ENCODE measurements around the gene AIFM3. TPM values are rescaled to one million over a fixed set of nuclear protein-coding genes. Genes with fewer than 3 reads are reported as not detected.
A peak's percentile ranks its signal among the peaks of the same experiment; 100 is the strongest.

The AIFM3 gene, protein sequence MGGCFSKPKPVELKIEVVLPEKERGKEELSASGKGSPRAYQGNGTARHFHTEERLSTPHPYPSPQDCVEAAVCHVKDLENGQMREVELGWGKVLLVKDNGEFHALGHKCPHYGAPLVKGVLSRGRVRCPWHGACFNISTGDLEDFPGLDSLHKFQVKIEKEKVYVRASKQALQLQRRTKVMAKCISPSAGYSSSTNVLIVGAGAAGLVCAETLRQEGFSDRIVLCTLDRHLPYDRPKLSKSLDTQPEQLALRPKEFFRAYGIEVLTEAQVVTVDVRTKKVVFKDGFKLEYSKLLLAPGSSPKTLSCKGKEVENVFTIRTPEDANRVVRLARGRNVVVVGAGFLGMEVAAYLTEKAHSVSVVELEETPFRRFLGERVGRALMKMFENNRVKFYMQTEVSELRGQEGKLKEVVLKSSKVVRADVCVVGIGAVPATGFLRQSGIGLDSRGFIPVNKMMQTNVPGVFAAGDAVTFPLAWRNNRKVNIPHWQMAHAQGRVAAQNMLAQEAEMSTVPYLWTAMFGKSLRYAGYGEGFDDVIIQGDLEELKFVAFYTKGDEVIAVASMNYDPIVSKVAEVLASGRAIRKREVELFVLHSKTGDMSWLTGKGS
- 2.6 to 3.4 TPM (median 2.8 TPM) in 3 replicates for total RNA-seq (2021)
- percentile 19 among the genes with signal in this experiment for Bru-seq, nascent RNA
- long read RNA-seq, experiment 1, partial matches to known transcripts = 1 of 3 reads
- long read RNA-seq, experiment 1, other reads (novel, unspliced or antisense) = 2 of 3 reads
- long read RNA-seq, experiment 2, partial matches to known transcripts = 0 of 3 reads
- long read RNA-seq, experiment 2, other reads (novel, unspliced or antisense) = 3 of 3 reads
- long read RNA-seq, experiment 3 = 0 reads

DNA sequence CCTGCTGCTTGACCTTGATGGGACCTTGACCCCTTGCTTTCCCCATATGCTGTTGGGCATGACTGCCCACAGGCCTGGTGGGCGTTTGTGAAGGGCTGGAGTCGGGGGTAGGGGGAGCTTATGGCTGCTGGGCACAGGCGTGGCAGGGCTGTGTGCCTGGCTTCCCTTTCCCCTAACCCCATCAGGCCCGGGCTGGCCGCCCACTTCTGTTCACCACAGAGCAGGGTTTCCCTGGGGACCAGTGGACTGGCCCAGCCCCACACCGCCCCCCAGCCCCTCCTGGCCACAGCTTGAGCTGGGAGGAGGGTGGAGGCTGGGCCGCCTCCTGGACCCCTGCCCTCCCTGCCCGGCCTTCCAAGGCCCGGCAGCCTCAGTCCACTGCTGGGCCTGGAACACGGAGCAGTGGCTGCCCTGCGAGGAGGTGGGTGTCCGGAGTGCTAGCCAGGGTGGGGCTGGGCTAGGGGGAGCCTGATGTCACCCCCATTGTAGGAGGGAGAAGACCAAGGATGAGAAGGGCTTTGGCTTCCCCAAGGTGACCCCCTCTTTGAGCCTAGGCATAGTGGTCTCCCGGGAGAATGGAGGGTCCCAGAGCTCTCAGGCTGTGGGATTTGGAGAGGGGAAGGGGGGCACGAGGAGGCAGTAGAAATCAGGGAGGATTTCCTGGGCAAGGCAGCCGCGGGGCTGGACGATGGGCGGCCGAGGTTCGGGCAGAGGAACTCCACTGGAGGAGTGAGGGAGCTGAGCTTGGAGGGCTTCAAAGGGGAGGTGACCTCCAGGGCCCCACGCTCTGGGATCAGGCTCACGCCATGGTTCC, at the start of gene AIFM3:
TSS of gene AIFM3 (plus strand) at position 373 of the 814 bp plus-strand sequence. CDS start 690 bp downstream, outside the sequence.
- Mint-ChIP-seq H3K4me1 (peaks cover 16% of the 10 kb centered on the region), H3K27me3 (ENCODE audit: low read depth) (peaks cover 79% of the 10 kb centered on the region), H3K4me3 (no peak within 1 kb of the TSS), H3K9me3 (no peaks in the 10 kb centered on the region), H3K36me3 (no peaks in the 10 kb centered on the region), H3K27ac (no peak within 1 kb of the TSS)
- no peak for TF ChIP-seq MYBL2 (CRISPR knock-in tag; IDR thresholded peaks at IDR 0.05)
- TF ChIP-seq TP53 (CRISPR knock-in tag; IDR thresholded peaks at IDR 0.05) = no peak
- TF ChIP-seq GRHL2 (CRISPR knock-in tag; IDR thresholded peaks at IDR 0.05; ENCODE audit: insufficient replicate concordance, severe bottlenecking) = no peak
- no peak for TF ChIP-seq NFATC4 (CRISPR knock-in tag; IDR thresholded peaks at IDR 0.05)
- TF ChIP-seq CDX4 (CRISPR knock-in tag; IDR thresholded peaks at IDR 0.05; ENCODE audit: borderline replicate concordance) = no peak
- TF ChIP-seq, protein P1, sequence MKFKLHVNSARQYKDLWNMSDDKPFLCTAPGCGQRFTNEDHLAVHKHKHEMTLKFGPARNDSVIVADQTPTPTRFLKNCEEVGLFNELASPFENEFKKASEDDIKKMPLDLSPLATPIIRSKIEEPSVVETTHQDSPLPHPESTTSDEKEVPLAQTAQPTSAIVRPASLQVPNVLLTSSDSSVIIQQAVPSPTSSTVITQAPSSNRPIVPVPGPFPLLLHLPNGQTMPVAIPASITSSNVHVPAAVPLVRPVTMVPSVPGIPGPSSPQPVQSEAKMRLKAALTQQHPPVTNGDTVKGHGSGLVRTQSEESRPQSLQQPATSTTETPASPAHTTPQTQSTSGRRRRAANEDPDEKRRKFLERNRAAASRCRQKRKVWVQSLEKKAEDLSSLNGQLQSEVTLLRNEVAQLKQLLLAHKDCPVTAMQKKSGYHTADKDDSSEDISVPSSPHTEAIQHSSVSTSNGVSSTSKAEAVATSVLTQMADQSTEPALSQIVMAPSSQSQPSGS (CRISPR knock-in tag; IDR thresholded peaks at IDR 0.05; ENCODE audit: borderline replicate concordance, low read depth) = no peak
- TF ChIP-seq, protein P2, sequence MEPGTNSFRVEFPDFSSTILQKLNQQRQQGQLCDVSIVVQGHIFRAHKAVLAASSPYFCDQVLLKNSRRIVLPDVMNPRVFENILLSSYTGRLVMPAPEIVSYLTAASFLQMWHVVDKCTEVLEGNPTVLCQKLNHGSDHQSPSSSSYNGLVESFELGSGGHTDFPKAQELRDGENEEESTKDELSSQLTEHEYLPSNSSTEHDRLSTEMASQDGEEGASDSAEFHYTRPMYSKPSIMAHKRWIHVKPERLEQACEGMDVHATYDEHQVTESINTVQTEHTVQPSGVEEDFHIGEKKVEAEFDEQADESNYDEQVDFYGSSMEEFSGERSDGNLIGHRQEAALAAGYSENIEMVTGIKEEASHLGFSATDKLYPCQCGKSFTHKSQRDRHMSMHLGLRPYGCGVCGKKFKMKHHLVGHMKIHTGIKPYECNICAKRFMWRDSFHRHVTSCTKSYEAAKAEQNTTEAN (CRISPR knock-in tag; IDR thresholded peaks at IDR 0.05) = no peak
- TF ChIP-seq MXD4 (CRISPR knock-in tag; IDR thresholded peaks at IDR 0.05; ENCODE audit: borderline replicate concordance) = no peak
- TF ChIP-seq FOXJ3 (CRISPR knock-in tag; IDR thresholded peaks at IDR 0.05; ENCODE audit: borderline replicate concordance) = no peak
- TF ChIP-seq FOXK1 (CRISPR knock-in tag; IDR thresholded peaks at IDR 0.05) = no peak
- TF ChIP-seq, protein P3, sequence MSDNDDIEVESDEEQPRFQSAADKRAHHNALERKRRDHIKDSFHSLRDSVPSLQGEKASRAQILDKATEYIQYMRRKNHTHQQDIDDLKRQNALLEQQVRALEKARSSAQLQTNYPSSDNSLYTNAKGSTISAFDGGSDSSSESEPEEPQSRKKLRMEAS (CRISPR knock-in tag; IDR thresholded peaks at IDR 0.05) = no peak
- TF ChIP-seq ZNF423 (CRISPR knock-in tag; IDR thresholded peaks at IDR 0.05) = no peak
- no peak for TF ChIP-seq PRDM15 (CRISPR knock-in tag; IDR thresholded peaks at IDR 0.05)
- no peak for TF ChIP-seq FOXP1 (CRISPR knock-in tag; IDR thresholded peaks at IDR 0.05; ENCODE audit: borderline replicate concordance)
- no peak for TF ChIP-seq ESRRA (CRISPR knock-in tag; IDR thresholded peaks at IDR 0.05; ENCODE audit: borderline replicate concordance)
- no peak for TF ChIP-seq KAT7 (CRISPR knock-in tag; IDR thresholded peaks at IDR 0.05; ENCODE audit: borderline replicate concordance)
- no peak for TF ChIP-seq SMAD3 (CRISPR knock-in tag; IDR thresholded peaks at IDR 0.05; ENCODE audit: borderline replicate concordance)
- TF ChIP-seq ELF4 (CRISPR knock-in tag; IDR thresholded peaks at IDR 0.05; ENCODE audit: low read depth) = no peak
- TF ChIP-seq CREB1 (CRISPR knock-in tag; IDR thresholded peaks at IDR 0.05) = no peak
- ChIA-PET CTCF (interaction anchor here (0.6 to 3.1 kb wide), 5 partner anchors 10 to 81 kb away, joined by 3 to 25 read pairs (median 6); partner anchors contain the start of gene LZTR1), POLR2A (interaction anchor here (0.6 to 1.5 kb wide), 2 partner anchors 13 to 15 kb away, joined by 3 to 4 read pairs; partner anchors contain the start of gene LZTR1)
- no peak for ATAC-seq
- no peak for DNase-seq (ENCODE audit: low spot score)

All from WTC11 (cell line).